B cell (primary cell): ENCODE data around the gene ZNF622.

ENCODE experiments used
- EZH2 ChIP-seq: IDR thresholded peaks from 2 replicates; pipeline ENCODE4 v1.6.1; 2012; ENCODE audit warnings: borderline replicate concordance, low read depth, mild to moderate bottlenecking, moderate library complexity, low read length; ENCODE audit not compliant: insufficient read depth, poor library complexity, severe bottlenecking
- TF ChIP-seq, protein P1 (sequence below): fragments of 200-600 bp; IDR thresholded peaks from one replicate; pipeline ENCODE4 v1.8.0; 2022; ENCODE audit warnings: antibody characterized with exemption, mild to moderate bottlenecking

DNA sequence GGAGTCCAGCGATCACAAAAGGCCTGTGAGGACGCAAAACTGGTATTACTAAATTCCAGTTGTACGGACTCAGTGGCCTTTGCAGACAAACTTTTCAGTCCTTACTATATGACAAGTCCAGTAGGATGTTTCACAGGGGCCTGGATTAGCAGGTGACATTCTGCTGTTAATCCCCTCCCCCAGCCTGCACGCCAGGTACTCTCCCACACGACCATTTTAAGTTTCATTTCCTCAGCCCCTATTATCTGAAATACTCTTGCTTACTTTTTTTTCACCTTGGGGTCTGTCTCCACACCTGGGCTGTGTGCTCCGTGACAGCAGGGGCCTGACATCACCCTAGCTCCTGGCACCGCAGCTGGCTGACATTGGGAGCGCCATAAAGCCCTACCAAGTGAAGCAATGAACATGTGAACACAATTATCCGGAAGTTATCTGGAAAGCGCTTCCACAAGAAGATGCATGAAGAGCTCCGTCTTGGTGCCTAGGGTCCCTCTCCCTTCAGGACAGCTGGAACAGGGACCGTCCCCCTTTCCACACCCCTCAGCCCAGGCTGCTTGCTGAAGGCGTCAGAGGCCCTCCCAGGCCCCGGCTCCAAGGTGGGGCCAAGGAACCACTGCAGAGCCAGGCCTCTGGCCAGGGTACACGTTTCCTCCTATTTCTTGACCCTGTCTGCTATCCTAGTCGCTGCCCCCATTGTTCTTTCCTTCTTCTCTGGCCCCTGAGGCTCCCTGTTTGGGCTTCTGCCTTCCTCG, 39.7 kb upstream of the ZNF622 start:
- TF ChIP-seq, protein P1, sequence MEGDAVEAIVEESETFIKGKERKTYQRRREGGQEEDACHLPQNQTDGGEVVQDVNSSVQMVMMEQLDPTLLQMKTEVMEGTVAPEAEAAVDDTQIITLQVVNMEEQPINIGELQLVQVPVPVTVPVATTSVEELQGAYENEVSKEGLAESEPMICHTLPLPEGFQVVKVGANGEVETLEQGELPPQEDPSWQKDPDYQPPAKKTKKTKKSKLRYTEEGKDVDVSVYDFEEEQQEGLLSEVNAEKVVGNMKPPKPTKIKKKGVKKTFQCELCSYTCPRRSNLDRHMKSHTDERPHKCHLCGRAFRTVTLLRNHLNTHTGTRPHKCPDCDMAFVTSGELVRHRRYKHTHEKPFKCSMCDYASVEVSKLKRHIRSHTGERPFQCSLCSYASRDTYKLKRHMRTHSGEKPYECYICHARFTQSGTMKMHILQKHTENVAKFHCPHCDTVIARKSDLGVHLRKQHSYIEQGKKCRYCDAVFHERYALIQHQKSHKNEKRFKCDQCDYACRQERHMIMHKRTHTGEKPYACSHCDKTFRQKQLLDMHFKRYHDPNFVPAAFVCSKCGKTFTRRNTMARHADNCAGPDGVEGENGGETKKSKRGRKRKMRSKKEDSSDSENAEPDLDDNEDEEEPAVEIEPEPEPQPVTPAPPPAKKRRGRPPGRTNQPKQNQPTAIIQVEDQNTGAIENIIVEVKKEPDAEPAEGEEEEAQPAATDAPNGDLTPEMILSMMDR = no peak
- TF ChIP-seq EZH2 = no peak
